OCI-LY1 (cell line): ENCODE measurements around the gene STK24.

Experiments used
- CTCF ChIP-seq: fragments of 200-600 bp; sonication (generic), shearing (Covaris generic); IDR thresholded peaks from 2 replicates; pipeline ENCODE4 v1.5.1; 2017; ENCODE audit warnings: mild to moderate bottlenecking, antibody characterized with exemption, low read length, moderate library complexity, mixed read lengths
- EZH2 ChIP-seq: fragments of 200-600 bp; sonication (generic), shearing (Covaris generic); IDR thresholded peaks from 2 replicates; pipeline ENCODE4 v1.8.0; 2017; ENCODE audit warnings: borderline replicate concordance, mixed run types, mild to moderate bottlenecking, antibody characterized with exemption, low read length, moderate library complexity, mixed read lengths

GRCh38 chr13:98486412-98486811, 90.5 kb downstream of the STK24 start:
- TF ChIP-seq EZH2, result no peak
- no peak for TF ChIP-seq CTCF
